ENCODE results near the gene KIF3B. TPM values are rescaled to one million over a fixed set of nuclear protein-coding genes. Genes with fewer than 3 reads are reported as not detected.

The KIF3B gene
- 16.5 and 21.5 TPM in 2 replicates for total RNA-seq

GRCh38 chr20:32277361-32278198 is at the start of gene KIF3B:
KIF3B (plus strand) TSS chr20:32277651; CDS start chr20:32309778, 32,127 bp downstream.

GRCh38 chr20:32357869-32358631 is 80.6 kb downstream of the KIF3B start, which contains the start of gene ASXL1:
ASXL1 (plus strand) TSS chr20:32358331; CDS start chr20:32358776, 445 bp downstream.

Other genes with a start within 250 kb of the KIF3B start
- not detected in 2 replicates for gene HCK, start 225.4 kb upstream of the KIF3B start, total RNA-seq
- 52.6 and 64.3 TPM in 2 replicates for gene TM9SF4, start 167.9 kb upstream of the KIF3B start, total RNA-seq
- 5.1 and 5.6 TPM in 2 replicates for gene PLAGL2, start 69.9 kb upstream of the KIF3B start, total RNA-seq
- gene POFUT1, start 69.8 kb upstream of the KIF3B start, total RNA-seq: 34.5 and 38.6 TPM in 2 replicates
- gene ASXL1, start 80.7 kb downstream of the KIF3B start, total RNA-seq: 49.2 and 62.4 TPM in 2 replicates